ENCODE data around the gene P2RY2. TPM values are rescaled to one million over a fixed set of nuclear protein-coding genes. Genes with fewer than 3 reads are reported as not detected.

The P2RY2 gene
- polyA plus RNA-seq, 1 of the 3 experiments (the other 2 are of a cell fraction): 0.12 TPM

GRCh38 chr11:73206801-73207200 lies 11.3 kb upstream of the P2RY2 start (continued):
- TF ChIP-seq CTCF (IDR thresholded peaks at IDR 0.05): no peak

- Histone ChIP-seq H3K9ac (no peak overlapping the region), H4K20me1 (ENCODE audit: insufficient read depth) (no peaks in the 10 kb centered on the region), H3K4me1 (ENCODE audit: control insufficient read depth in 1 of 2, insufficient read depth in 2 of 2, low read depth in 1 of 2, low read length in 1 of 2) (peaks cover 0 to 5% of the 10 kb centered on the region in 2 experiments; a peak in 1 of 4 replicates), H3K27ac (ENCODE audit: low read depth in 2 of 2, low read length in 1 of 2) (no peak overlapping the region), H3K36me3 (replicated peaks in 1 of 2; ENCODE audit: control insufficient read depth in 1 of 2, insufficient read depth in 2 of 2, low read length in 1 of 2) (no peaks in the 10 kb centered on the region), H3K9me2 (no peaks in the 10 kb centered on the region), H3K27me3 (ENCODE audit: insufficient read depth) (no peaks in the 10 kb centered on the region), H3K4me3 (ENCODE audit: low read depth in 2 of 2, low read length in 1 of 2) (no peak overlapping the region), H2AFZ (ENCODE audit: low read depth) (no peak overlapping the region), H3F3A (replicated peaks; ENCODE audit: insufficient read depth) (no peaks in the 10 kb centered on the region), H3K4me2 (no peak overlapping the region), H3K9me3 (no peaks in the 10 kb centered on the region), H3K79me2 (ENCODE audit: insufficient read depth) (no peaks in the 10 kb centered on the region)
- POLR2A ChIA-PET: no interaction called here
- CTCF ChIA-PET: no interaction called here
- WGBS (ENCODE audit: low lambda C conversion rate): 90% methylated on average over 2 of the region's 2 CpGs
- TF ChIP-seq EZH2phosphoT487 (IDR thresholded peaks at IDR 0.05; ENCODE audit: borderline replicate concordance, low read depth) (no peak), NFIC (IDR thresholded peaks at IDR 0.05; ENCODE audit: borderline replicate concordance) (no peak), GATA2 (CRISPR knock-in tag; IDR thresholded peaks at IDR 0.05) (no peak), MEF2A (IDR thresholded peaks at IDR 0.05; ENCODE audit: borderline replicate concordance, low read depth) (no peak), USF1 (IDR thresholded peaks at IDR 0.05; ENCODE audit: borderline replicate concordance, low read depth) (no peak), CTCF (IDR thresholded peaks at IDR 0.05) (no peak), EP300 (IDR thresholded peaks at IDR 0.05; ENCODE audit: borderline replicate concordance in 1 of 2, low read depth in 1 of 2, low read length in 1 of 2) (no peak), RFX5 (IDR thresholded peaks at IDR 0.05; ENCODE audit: low read length) (no peak), SMC3 (IDR thresholded peaks at IDR 0.05; ENCODE audit: low read depth, low read length) (no peak), FOSL2 (IDR thresholded peaks at IDR 0.05; ENCODE audit: borderline replicate concordance, low read depth) (no peak), GABPA (IDR thresholded peaks at IDR 0.05; ENCODE audit: low read depth) (no peak), JUND (IDR thresholded peaks at IDR 0.05) (no peak), USF2 (IDR thresholded peaks at IDR 0.05; ENCODE audit: borderline replicate concordance, low read depth, low read length) (no peak), RCOR1 (IDR thresholded peaks at IDR 0.05; ENCODE audit: low read length) (no peak), NRF1 (IDR thresholded peaks at IDR 0.05; ENCODE audit: low read depth, low read length) (no peak), POLR2AphosphoS5 (IDR thresholded peaks at IDR 0.05; ENCODE audit: low read depth, low read length) (no peak), IRF3 (IDR thresholded peaks at IDR 0.05; ENCODE audit: low read depth, low read length) (no peak), REST (IDR thresholded peaks at IDR 0.05; ENCODE audit: low read depth, low read length) (no peak), PBX3 (IDR thresholded peaks at IDR 0.05) (no peak)
- DNase-seq: no peak
Observed at GRCh38 chr11:73209892-73210291, 8.2 kb upstream of the P2RY2 start.
